Cerebellar cortex (tissue), 1 donor: ENCODE measurements around the gene DDX39B.

Experiments
- DNase-seq: peaks from one replicate; pipeline ENCODE4 v3.0.0-alpha.2; 2015; ENCODE audit warnings: low spot score

DDX39B gene

GRCh38 chr6:31575952-31576685 lies 34.3 kb upstream of the DDX39B start:
- DNase-seq, result no peak

DNA sequence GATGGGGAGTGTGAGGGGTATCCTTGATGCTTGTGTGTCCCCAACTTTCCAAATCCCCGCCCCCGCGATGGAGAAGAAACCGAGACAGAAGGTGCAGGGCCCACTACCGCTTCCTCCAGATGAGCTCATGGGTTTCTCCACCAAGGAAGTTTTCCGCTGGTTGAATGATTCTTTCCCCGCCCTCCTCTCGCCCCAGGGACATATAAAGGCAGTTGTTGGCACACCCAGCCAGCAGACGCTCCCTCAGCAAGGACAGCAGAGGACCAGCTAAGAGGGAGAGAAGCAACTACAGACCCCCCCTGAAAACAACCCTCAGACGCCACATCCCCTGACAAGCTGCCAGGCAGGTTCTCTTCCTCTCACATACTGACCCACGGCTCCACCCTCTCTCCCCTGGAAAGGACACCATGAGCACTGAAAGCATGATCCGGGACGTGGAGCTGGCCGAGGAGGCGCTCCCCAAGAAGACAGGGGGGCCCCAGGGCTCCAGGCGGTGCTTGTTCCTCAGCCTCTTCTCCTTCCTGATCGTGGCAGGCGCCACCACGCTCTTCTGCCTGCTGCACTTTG lies 33.6 kb upstream of the DDX39B start, which contains the start of gene TNF:
TSS of gene TNF (plus strand) at position 231 of the 567 bp plus-strand sequence. CDS start at position 408, 177 bp downstream.
- DNase-seq, result no peak

- no peak for DNase-seq
Observed at GRCh38 chr6:31574106-31575061, 32.6 kb upstream of the DDX39B start.

- DNase-seq, result no peak
Observed at GRCh38 chr6:31573239-31574105, 31.7 kb upstream of the DDX39B start.

- no peak for DNase-seq
Observed at GRCh38 chr6:31572041-31572911, 30.5 kb upstream of the DDX39B start, which contains the start of gene LTA. Gene LTA, plus strand, starts transcription at chr6:31572289. Its CDS starts 454 bp downstream, at chr6:31572743.

DNA sequence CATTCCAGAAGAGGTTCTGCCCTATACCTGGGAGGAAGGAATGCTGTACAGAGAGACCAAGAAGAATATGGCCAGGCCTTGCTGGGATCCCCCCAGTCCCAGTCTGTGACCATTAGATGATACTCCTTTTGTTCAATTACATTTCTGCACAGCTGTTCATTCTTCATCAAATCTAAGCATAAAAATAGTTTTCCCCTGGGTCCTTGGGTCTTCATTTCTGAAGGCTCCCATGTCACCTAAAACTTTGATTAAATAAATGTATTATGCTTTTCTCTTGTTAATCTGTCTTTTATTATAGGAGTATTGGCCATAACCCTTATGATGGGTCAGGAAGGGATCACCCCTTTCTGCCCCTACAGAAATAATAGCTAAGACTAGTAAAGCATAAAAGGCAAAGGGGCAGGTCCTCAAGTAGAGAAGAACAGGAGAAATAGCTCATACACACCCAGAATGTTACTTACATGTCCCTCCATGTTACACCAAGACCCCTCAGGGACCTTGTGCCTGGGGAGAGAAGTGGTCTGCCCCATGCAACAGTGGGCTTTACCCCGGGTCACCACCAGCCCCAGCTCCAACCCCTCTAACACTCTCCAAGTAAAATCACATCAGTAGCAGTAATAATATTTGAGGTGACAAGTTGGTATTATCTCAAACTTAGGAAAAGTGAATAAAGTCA lies 28.2 kb upstream of the DDX39B start:
- DNase-seq, result no peak

DNA sequence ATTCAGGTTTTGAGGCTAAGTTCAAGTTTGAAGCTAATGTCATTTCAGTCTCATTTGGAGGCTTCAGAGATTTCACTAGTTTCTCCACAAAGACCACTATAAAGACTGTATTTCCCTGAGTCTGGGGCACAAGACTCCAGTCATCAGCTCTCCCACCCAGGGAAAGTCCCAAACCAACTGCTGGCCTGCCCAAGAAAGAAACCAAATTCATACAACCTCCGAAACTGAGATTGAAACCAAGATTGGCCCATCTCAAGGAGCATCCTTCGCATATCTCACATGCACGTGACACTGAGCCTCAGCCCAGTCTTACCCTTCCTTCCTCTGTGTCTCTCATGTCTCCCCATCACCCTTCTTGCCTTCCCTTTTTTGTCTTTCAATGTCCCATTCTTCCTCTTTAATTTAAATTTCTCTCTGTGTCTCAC lies 26.7 kb upstream of the DDX39B start:
- no peak for DNase-seq

GRCh38 chr6:31567531-31568370 lies 25.9 kb upstream of the DDX39B start:
- no peak for DNase-seq

DNA sequence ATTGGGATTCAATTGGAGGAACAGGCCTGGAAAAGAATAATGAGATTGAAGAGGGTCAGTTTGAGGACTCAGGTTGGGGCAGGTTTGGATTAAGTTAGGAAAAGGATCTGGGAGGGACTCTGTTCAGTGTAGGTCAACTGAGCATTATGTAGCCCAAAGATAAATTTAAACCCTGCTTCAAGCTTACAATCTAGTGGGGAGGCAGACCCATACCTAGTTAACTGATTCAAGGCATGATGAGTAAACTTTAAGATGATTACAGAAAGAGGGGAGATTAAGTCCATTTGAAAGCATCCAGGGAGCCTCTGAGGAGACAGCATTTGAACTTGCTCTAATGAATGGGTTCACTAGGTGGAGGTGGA lies 18.9 kb upstream of the DDX39B start:
- DNase-seq, result no peak

- no peak for DNase-seq
Observed at GRCh38 chr6:31559958-31560696, 18.3 kb upstream of the DDX39B start.

DNA sequence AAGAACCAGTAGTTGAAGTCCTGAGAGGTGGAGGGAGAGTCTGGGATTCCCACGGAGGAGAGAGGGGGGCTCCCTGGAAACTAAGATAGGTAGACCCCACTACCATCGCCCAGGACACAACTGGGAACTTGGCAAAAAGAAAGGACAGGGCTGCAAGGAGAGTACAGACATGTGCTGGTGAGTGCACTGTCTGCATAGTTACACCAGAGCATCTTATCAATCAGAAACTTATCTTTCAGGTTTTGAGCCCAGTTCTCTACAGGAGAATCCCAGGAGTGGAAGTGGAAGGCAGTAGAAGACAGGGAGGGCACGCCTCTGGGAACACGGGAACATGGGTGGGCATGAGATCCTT lies 17.8 kb upstream of the DDX39B start:
- DNase-seq, result no peak

- no peak for DNase-seq
Observed at GRCh38 chr6:31558631-31559500, 17.1 kb upstream of the DDX39B start.

- no peak for DNase-seq
Observed at GRCh38 chr6:31558318-31558625, 16.5 kb upstream of the DDX39B start.

GRCh38 chr6:31557443-31558317 lies 15.9 kb upstream of the DDX39B start:
- DNase-seq, result no peak

DNA sequence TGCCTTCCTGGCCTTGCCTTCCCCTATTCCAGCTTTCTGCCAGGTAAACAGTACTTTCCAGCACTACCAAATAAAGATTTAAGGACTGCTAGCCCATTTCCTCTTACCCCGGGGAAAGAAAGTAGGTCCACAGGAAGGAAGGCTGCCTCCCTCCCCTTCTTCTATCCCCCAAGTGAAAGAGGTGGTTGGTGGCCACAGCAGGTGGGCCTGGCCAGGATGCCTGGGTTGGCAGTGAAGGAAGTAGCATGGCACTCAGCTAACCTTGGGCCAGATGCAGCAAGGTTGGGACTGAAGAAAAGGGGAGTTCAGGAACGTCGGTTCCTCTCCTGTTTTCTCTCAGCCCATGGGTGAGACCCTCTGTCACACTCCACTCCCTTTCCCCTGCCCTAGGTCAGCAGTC lies 14.5 kb upstream of the DDX39B start:
- no peak for DNase-seq

DNA sequence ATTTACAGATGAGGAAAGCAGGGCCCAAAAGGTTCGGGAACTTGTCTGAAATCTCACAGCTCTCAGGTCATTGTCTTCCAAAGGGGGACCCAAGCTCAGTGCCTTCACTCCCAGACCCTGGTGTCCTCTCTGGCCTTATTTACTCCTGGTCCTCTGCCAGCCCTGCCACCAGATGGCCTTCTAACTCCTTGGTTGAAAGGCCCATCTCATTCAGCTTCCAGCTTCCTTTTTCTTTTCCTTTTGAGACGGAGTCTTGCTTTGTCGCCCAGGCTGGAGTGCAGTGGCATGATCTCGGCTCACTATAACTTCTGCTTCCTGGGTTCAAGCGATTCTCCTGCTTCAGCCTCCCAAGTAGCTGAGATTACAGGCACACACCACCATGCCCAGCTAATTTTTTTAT lies 9.6 kb upstream of the DDX39B start:
- peak; percentile 76 for DNase-seq

DNA sequence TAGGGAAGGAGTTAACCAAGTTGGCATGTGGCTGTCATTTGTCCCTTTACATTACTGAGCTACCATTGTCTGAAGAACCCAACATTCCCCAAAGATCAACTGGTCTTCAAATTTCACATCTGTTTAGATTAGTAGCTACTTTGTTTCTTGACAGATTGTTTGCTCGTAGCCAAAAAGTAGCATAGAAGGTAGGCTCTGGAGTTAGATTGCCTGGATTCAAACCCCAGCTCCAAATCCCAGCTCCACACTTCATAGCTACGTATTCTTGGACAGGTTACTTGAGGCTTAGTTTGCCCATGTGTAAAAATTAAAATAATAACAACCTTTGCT lies 6.7 kb upstream of the DDX39B start:
- no peak for DNase-seq
